Adrenal gland (tissue), 12 donors: ENCODE measurements around the gene SFT2D1. TPM values are rescaled to one million over a fixed set of nuclear protein-coding genes. Genes with fewer than 3 reads are reported as not detected.

Experiments used
- DNase-seq, 7 donors: peaks; one replicate each; pipeline ENCODE4 v3.0.0-alpha.2; 2019 to 2020
- H3K27ac ChIP-seq, 5 donors: fragments of 200-600 bp; sonication (generic) in 4 of 5; 1 replicate in 3 of 5; 2 replicates in 2 of 5; pipeline versions ENCODE4 v1.5.1 to v1.8.0; 2016 to 2020; ENCODE audit warnings: mild to moderate bottlenecking in 1 of 5
- H3K27me3 ChIP-seq: fragments of 200-600 bp; 2 replicates; pipeline ENCODE4 v1.8.0; 2021
- H3K36me3 ChIP-seq, 2 donors: fragments of 200-600 bp; replicated peaks in 1 of 2; 1 replicate in 1 of 2; 2 replicates in 1 of 2; pipeline versions ENCODE4 v1.5.1 to v1.8.0; 2018 to 2022
- H3K4me1 ChIP-seq, 2 donors: fragments of 200-600 bp; replicated peaks in 1 of 2; 1 replicate in 1 of 2; 2 replicates in 1 of 2; pipeline versions ENCODE4 v1.5.1 to v1.8.0; 2018 to 2021
- H3K4me3 ChIP-seq, 4 donors: fragments of 200-600 bp; sonication (generic) in 3 of 4; one replicate each; pipeline ENCODE4 v1.5.1; 2016 to 2018
- H3K9me3 ChIP-seq, 3 donors: fragments of 200-600 bp; sonication (generic) in 1 of 3; replicated peaks in 1 of 3; 1 replicate in 2 of 3; 2 replicates in 1 of 3; pipeline versions ENCODE4 v1.5.1 to v1.8.0; 2016 to 2021
- CTCF ChIP-seq, 6 experiments: fragments of 450-650 bp in 4 of 6; fragments of 200-600 bp in 2 of 6; sonication (generic) in 1 of 6; IDR thresholded peaks; 1 replicate in 5 of 6; 2 replicates in 1 of 6; pipeline versions ENCODE4 v1.5.1 to v1.8.0; 2016 to 2021; ENCODE audit warnings: antibody characterized with exemption in 6 of 6, mild to moderate bottlenecking in 2 of 6, moderate library complexity in 1 of 6
- POLR2A ChIP-seq, 2 donors: fragments of 450-650 bp; IDR thresholded peaks; one replicate each; pipeline ENCODE4 v1.6.1; 2017; ENCODE audit warnings: antibody characterized with exemption in 2 of 2, mild to moderate bottlenecking in 2 of 2, moderate library complexity in 1 of 2
- WGBS, 4 donors: extraction: QIAGEN DNeasy Blood & Tissue Kit in 2 of 4; methylation state at CpG; one replicate each; pipeline versions ENCODE4 v1.1.5 to v1.1.7; 2013 to 2017; 5-methylcytosine and 5-hydroxymethylcytosine counted together
- intact Hi-C, 2 donors: fragments of 100-400 bp; cut with DNase I; formaldehyde crosslinking; loops; one replicate each; pipeline versions ENCODE4 v1.14.1 to v1.15.0; 2022 to 2023
- polyA plus RNA-seq, 3 donors: library from polyadenylated mRNA; stranded (reverse); fragments of 200-250 nt in 2 of 3; fragments of 350-450 nt in 1 of 3; fragmentation: Illumina TruSeq in 1 of 3; extraction: RNeasy Lipid Tissue Mini Kit (QIAGEN cat#74804) in 1 of 3; gene quantifications; one replicate each; pipeline ENCODE4 v1.2.3, GENCODE V29; 2013 to 2014
- total RNA-seq, 9 donors: library from RNA; depleted of rRNA in 4 of 9; stranded (reverse); fragments of >200 nt in 4 of 9; fragments of 120-200 nt in 1 of 9; fragmentation: NEBNext Ultra II Directional in 1 of 9; extraction: Animal tissue kit (Norgen Biotek cat#: 25700) in 1 of 9; gene quantifications; one replicate each; pipeline versions ENCODE4 v1.1.0 to v1.2.4, GENCODE V29; 2013 to 2023
- donor health status: healthy with polysubstance abuse.
- donor health status: Bipolar disorder and iron deficiency.
- donor health status: DM: yes; HTN: yes; CAD: no.
- donor health status: DM: no; HTN: no; CAD: no.
- donor health status: DM: no; HTN: no; CAD: no.
- donor health status: DM: yes; HTN: yes; CAD: no.

SFT2D1 gene
- total and polyA plus RNA-seq, 12 donors, result 32.6 to 68.0 (median 46.2) TPM

- WGBS, 4 donors, result 81 to 86% (median 84%) methylated on average over 11 of the region's 11 CpGs
- H3K36me3 ChIP-seq, result no peaks in the 10 kb centered on the region
- H3K9me3 ChIP-seq, result no peaks in the 10 kb centered on the region
- H3K4me1 ChIP-seq, result peaks cover 0 to 32% of the 10 kb centered on the region in 2 donors
- TF ChIP-seq CTCF (IDR thresholded peaks at IDR 0.05), result no peak
- TF ChIP-seq POLR2A (IDR thresholded peaks at IDR 0.05), result no peak
- DNase-seq, result no peak
- H3K27me3 ChIP-seq, result no peaks in the 10 kb centered on the region
- intact Hi-C loops, result loop anchor here in 1 of 2 donors (5.0 kb wide), 1 partner anchor 52 kb away; no protein-coding TSS in a partner anchor
- H3K27ac ChIP-seq, result no peak overlapping the region
- no peak overlapping the region for H3K4me3 ChIP-seq
Observed at GRCh38 chr6:166335378-166336302, 6.7 kb downstream of the SFT2D1 start.

- H3K4me3 ChIP-seq, result no peak overlapping the region
- TF ChIP-seq POLR2A (IDR thresholded peaks at IDR 0.05), result no peak
- no peak for TF ChIP-seq CTCF (IDR thresholded peaks at IDR 0.05)
- DNase-seq, result no peak
- no peak overlapping the region for H3K27ac ChIP-seq
- H3K27me3 ChIP-seq, result no peaks in the 10 kb centered on the region
- peaks cover 0 to 32% of the 10 kb centered on the region in 2 donors for H3K4me1 ChIP-seq
- H3K9me3 ChIP-seq, result no peaks in the 10 kb centered on the region
- whole genome bisulfite sequencing, 4 donors, result 85 to 97% (median 96%) methylated on average over 8 of the region's 8 CpGs
- intact Hi-C loops, result loop anchor here in 1 of 2 donors (5.0 kb wide), 1 partner anchor 52 kb away; no protein-coding TSS in a partner anchor
- no peaks in the 10 kb centered on the region for H3K36me3 ChIP-seq
Observed at GRCh38 chr6:166334878-166335277, 7.5 kb downstream of the SFT2D1 start.

- no peaks in the 10 kb centered on the region for H3K9me3 ChIP-seq
- peaks cover 0 to 26% of the 10 kb centered on the region in 2 donors for H3K4me1 ChIP-seq
- H3K36me3 ChIP-seq, result no peaks in the 10 kb centered on the region
- no peak overlapping the region for H3K27ac ChIP-seq
- H3K4me3 ChIP-seq, result no peak overlapping the region
- H3K27me3 ChIP-seq, result no peaks in the 10 kb centered on the region
- DNase-seq, result no peak
- TF ChIP-seq POLR2A (IDR thresholded peaks at IDR 0.05), result no peak
- TF ChIP-seq CTCF (IDR thresholded peaks at IDR 0.05), result no peak
- 85 to 89% (median 87%) methylated on average over 23 of the region's 23 CpGs for WGBS, 4 donors
- intact Hi-C loops, result no loop called here
Observed at GRCh38 chr6:166333172-166333995, 9.0 kb downstream of the SFT2D1 start.
